Stromal cell of bone marrow (primary cell): ENCODE measurements around the gene AMER3.
"Not testable (repeated sequence)": the region's sequence is repeated elsewhere in the genome, so short reads cannot be mapped to it uniquely, and the experiment has no call there.

ENCODE experiments used
- DNase-seq: peaks from one replicate; pipeline ENCODE4 v3.0.0-alpha.2; 2012; ENCODE audit warnings: low read depth

The AMER3 gene

GRCh38 chr2:130755256-130756052 lies at the start of gene AMER3:
TSS of gene AMER3 (plus strand) at chr2:130755540. CDS start at chr2:130762073, 6,533 bp downstream.
- no peak for DNase-seq

GRCh38 chr2:130714795-130715194 lies 40.5 kb upstream of the AMER3 start:
- DNase-seq, result not testable (repeated sequence)

- no peak for DNase-seq
These were observed 35.3 kb upstream of the AMER3 start for GRCh38 chr2:130720036-130720435.

- DNase-seq, result no peak
These were observed 34.8 kb upstream of the AMER3 start for GRCh38 chr2:130720528-130720927.

GRCh38 chr2:130724455-130724854 lies 30.9 kb upstream of the AMER3 start:
- no peak for DNase-seq

GRCh38 chr2:130726614-130727180 lies 28.6 kb upstream of the AMER3 start:
- DNase-seq, result no peak

- DNase-seq, result peak; percentile 25
These were observed 27.9 kb upstream of the AMER3 start for GRCh38 chr2:130727286-130727924.

GRCh38 chr2:130728007-130728454 lies 27.3 kb upstream of the AMER3 start:
- DNase-seq, result no peak

GRCh38 chr2:130728549-130729316 lies 26.6 kb upstream of the AMER3 start, which contains the start of gene GPR148:
TSS of gene GPR148 (plus strand) at chr2:130729070. CDS start at chr2:130729152, 82 bp downstream.
- DNase-seq, result no peak

GRCh38 chr2:130729322-130730299 lies 25.7 kb upstream of the AMER3 start:
- DNase-seq, result no peak

GRCh38 chr2:130732257-130732656 lies 23.1 kb upstream of the AMER3 start:
- not testable (repeated sequence) for DNase-seq

- DNase-seq, result no peak
These were observed 20.1 kb upstream of the AMER3 start for GRCh38 chr2:130735200-130735599.

GRCh38 chr2:130736487-130736886 lies 18.9 kb upstream of the AMER3 start:
- no peak for DNase-seq

- no peak for DNase-seq
These were observed 17.7 kb upstream of the AMER3 start for GRCh38 chr2:130737592-130737991.

- DNase-seq, result no peak
These were observed 14.7 kb upstream of the AMER3 start for GRCh38 chr2:130740671-130741070.

- no peak for DNase-seq
These were observed 12.1 kb upstream of the AMER3 start for GRCh38 chr2:130743278-130743677.

GRCh38 chr2:130744287-130745117 lies 10.8 kb upstream of the AMER3 start:
- DNase-seq, result no peak

- no peak for DNase-seq
These were observed 6.3 kb upstream of the AMER3 start for GRCh38 chr2:130749078-130749477.

- no peak for DNase-seq
These were observed 5.7 kb upstream of the AMER3 start for GRCh38 chr2:130749641-130750040.

- no peak for DNase-seq
These were observed 529 bp upstream of the AMER3 start for GRCh38 chr2:130754811-130755210.
